Osteoblast (primary cell): ENCODE results near the gene BCKDHB. TPM values are rescaled to one million over a fixed set of nuclear protein-coding genes. Genes with fewer than 3 reads are reported as not detected.

ENCODE experiments used
- DNase-seq: peaks from one replicate; pipeline ENCODE4 v3.0.0; 2011; ENCODE audit warnings: low spot score, mixed read lengths; ENCODE audit not compliant: insufficient read length; ENCODE audit errors: missing footprints
- H2AFZ ChIP-seq: 2 replicates; pipeline ENCODE4 v1.6.0; 2011; ENCODE audit warnings: mild to moderate bottlenecking, low read length
- H3K27ac ChIP-seq: 2 replicates; pipeline ENCODE4 v1.5.1; 2011; ENCODE audit warnings: mild to moderate bottlenecking, low read depth, low read length, moderate library complexity
- H3K27me3 ChIP-seq: 2 replicates; pipeline ENCODE4 v1.6.0; 2012; ENCODE audit warnings: mild to moderate bottlenecking, control low read depth, inconsistent platforms, low read length, moderate library complexity; ENCODE audit not compliant: insufficient read depth
- H3K36me3 ChIP-seq: 2 replicates; pipeline ENCODE4 v1.5.1; 2011; ENCODE audit warnings: mild to moderate bottlenecking, low read length, control low read depth, moderate library complexity; ENCODE audit not compliant: insufficient read depth
- H3K4me1 ChIP-seq: 2 replicates; pipeline ENCODE4 v1.5.1; 2011; ENCODE audit warnings: mild to moderate bottlenecking, low read length, control low read depth, moderate library complexity; ENCODE audit not compliant: insufficient read depth
- H3K4me2 ChIP-seq: 2 replicates; pipeline ENCODE4 v1.6.0; 2011; ENCODE audit warnings: mild to moderate bottlenecking, low read length; ENCODE audit not compliant: insufficient read depth
- H3K4me3 ChIP-seq: fragments of 200-600 bp; sonication (generic); 3 replicates; pipeline ENCODE4 v1.5.1; 2012; ENCODE audit warnings: mild to moderate bottlenecking, low read length, inconsistent platforms; ENCODE audit not compliant: insufficient read depth
- H3K79me2 ChIP-seq: 2 replicates; pipeline ENCODE4 v1.6.0; 2012; ENCODE audit warnings: mild to moderate bottlenecking, low read length, control low read depth, inconsistent platforms; ENCODE audit not compliant: insufficient read depth
- H3K9me3 ChIP-seq: 2 replicates; pipeline ENCODE4 v1.5.1; 2011; ENCODE audit warnings: low read depth, low read length, control low read depth
- H4K20me1 ChIP-seq: 2 replicates; pipeline ENCODE4 v1.6.0; 2012; ENCODE audit warnings: mild to moderate bottlenecking, low read length, control low read depth; ENCODE audit not compliant: insufficient read depth
- CTCF ChIP-seq: IDR thresholded peaks from 2 replicates; pipeline ENCODE4 v1.5.1; 2011; ENCODE audit warnings: mild to moderate bottlenecking, low read depth, low read length, moderate library complexity; ENCODE audit errors: extremely low read depth
- total RNA-seq: library from RNA; depleted of rRNA; stranded (reverse); fragments of >200 nt; gene quantifications from 2 replicates; pipeline ENCODE4 v1.2.3, GENCODE V29; 2012

BCKDHB gene
- total RNA-seq, 1 donor: 18.8 TPM

GRCh38 chr6:80165143-80165542 is 58.7 kb downstream of the BCKDHB start:
- Histone ChIP-seq H3K27me3 (no peaks in the 10 kb centered on the region), H3K9me3 (no peaks in the 10 kb centered on the region), H3K27ac (no peak overlapping the region), H3K4me1 (peaks cover 14% of the 10 kb centered on the region), H3K79me2 (no peaks in the 10 kb centered on the region), H2AFZ (no peak overlapping the region), H4K20me1 (no peaks in the 10 kb centered on the region), H3K4me3 (no peak overlapping the region), H3K36me3 (no peaks in the 10 kb centered on the region), H3K4me2 (no peak overlapping the region)
- no peak for TF ChIP-seq CTCF
- DNase-seq: no peak

GRCh38 chr6:80165819-80166218 is 59.3 kb downstream of the BCKDHB start:
- Histone ChIP-seq H3K4me2 (no peak overlapping the region), H3K79me2 (no peaks in the 10 kb centered on the region), H3K27me3 (no peaks in the 10 kb centered on the region), H3K9me3 (no peaks in the 10 kb centered on the region), H3K36me3 (no peaks in the 10 kb centered on the region), H3K27ac (no peak overlapping the region), H4K20me1 (no peaks in the 10 kb centered on the region), H3K4me1 (peaks cover 14% of the 10 kb centered on the region), H3K4me3 (no peak overlapping the region), H2AFZ (no peak overlapping the region)
- TF ChIP-seq CTCF: no peak
- DNase-seq: no peak

DNA sequence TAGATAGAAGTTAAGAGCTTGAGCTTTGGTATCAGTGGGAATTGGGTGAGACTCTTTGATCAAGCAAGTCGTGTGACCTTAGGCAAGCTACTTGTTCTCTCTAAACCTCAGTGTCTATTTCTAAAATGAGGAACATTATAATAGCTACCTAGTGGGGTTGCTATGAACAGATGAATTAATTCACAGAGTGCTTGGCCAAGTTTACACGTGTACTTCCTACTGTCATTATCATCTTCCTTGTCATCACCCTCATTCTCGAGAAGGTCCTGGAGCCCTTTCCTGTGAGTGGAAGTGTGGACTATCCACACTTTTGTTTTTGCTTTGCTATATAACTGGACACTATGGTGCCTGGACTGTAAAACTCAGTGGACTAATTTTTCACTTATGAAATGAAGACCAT is 64.0 kb downstream of the BCKDHB start:
- Histone ChIP-seq H3K27ac (no peak overlapping the region), H3K4me3 (no peak overlapping the region), H3K4me1 (peaks cover 11% of the 10 kb centered on the region), H3K27me3 (no peaks in the 10 kb centered on the region), H3K9me3 (no peaks in the 10 kb centered on the region), H2AFZ (no peak overlapping the region), H4K20me1 (no peaks in the 10 kb centered on the region), H3K79me2 (no peaks in the 10 kb centered on the region), H3K4me2 (no peak overlapping the region), H3K36me3 (no peaks in the 10 kb centered on the region)
- no peak for TF ChIP-seq CTCF
- DNase-seq: no peak

DNA sequence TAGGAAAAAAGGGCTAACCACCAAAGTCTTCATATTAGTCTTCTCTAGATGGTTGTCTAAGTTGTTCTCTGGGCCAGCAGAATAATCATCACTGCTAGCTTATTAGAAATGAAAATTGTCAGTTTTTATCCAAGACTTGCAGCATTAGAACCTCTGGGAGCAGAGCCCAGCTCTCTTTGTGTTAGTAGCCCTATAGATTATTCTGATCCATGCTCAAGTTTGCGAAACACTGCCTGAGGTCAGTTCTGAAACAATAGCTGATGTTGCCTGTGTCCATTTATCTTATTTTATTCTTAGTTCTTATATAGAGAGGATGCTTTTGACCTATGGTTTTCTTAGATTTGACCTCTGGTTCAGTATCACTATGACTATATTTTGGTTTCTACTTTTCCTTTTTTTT is 66.9 kb downstream of the BCKDHB start:
- H3K27ac ChIP-seq: no peak overlapping the region
- peaks cover 16% of the 10 kb centered on the region for H3K4me1 ChIP-seq
- no peaks in the 10 kb centered on the region for H4K20me1 ChIP-seq
- no peaks in the 10 kb centered on the region for H3K79me2 ChIP-seq
- no peak for TF ChIP-seq CTCF
- H3K4me3 ChIP-seq: no peak overlapping the region
- no peak overlapping the region for H3K4me2 ChIP-seq
- H3K9me3 ChIP-seq: no peaks in the 10 kb centered on the region
- H3K27me3 ChIP-seq: no peaks in the 10 kb centered on the region
- no peak for DNase-seq
- no peak overlapping the region for H2AFZ ChIP-seq
- H3K36me3 ChIP-seq: no peaks in the 10 kb centered on the region
